ENCODE results near the gene KCNE2.
"Not testable (repeated sequence)": the region's sequence is repeated elsewhere in the genome, so short reads cannot be mapped to it uniquely, and the experiment has no call there.

KCNE2 gene

DNA sequence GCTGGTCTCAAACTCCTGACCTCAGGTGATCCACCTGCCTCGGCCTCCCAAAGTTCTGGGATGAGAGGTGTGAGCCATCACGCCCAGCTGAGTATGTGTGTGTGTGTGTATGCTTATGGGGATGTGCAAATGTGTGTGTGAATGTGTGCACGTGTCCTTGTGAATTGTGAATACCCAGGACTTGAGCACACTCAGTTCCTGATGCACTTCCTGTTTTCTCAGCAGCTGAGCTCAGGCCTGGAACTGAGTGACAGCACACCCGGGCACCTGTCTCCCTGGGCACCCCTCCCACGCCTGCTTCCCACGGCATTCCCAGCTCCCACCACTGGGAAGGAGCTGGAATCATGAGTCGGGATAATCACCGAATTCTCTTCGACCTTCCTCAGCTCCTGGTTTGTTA, 43.5 kb downstream of the KCNE2 start:
- DNase-seq (ENCODE audit: low read depth), result not testable (repeated sequence)

DNA sequence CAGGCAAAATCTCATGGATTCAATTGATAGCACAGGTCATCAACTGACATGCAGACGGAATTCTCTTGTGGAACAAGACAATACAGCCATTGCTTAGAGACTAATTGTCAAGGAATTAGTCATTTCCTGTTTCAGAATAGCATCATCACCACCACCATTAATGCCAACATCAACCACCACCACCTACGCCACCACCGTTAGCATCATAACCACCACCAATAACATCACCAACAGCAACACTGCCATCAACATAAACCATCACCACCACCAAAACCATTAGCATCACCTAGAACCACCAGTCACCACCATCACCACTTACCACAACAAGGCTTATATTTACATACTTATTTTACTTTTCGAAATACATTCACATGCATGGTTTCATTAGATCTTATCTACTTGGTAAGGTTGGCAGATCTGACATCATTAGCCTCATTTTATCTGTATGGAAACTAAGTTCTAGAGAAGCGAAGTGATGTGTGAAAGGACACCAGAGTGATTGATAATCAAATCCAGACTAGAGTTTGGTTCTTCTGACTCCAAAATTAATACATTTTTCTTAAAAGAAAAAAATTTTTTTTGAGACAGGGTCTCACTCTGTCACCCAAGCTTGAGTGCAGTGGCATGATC, 53.8 kb downstream of the KCNE2 start:
- not testable (repeated sequence) for DNase-seq (ENCODE audit: low read depth)
